DND-41 (cell line): ENCODE results near the gene ANKRD13A.

Experiments used
- ATAC-seq: fragments of 200-7000 bp; cut with Tn5 transposase; 3 replicates; pipeline ENCODE4 v1.9.1; 2021; ENCODE audit warnings: low read depth; ENCODE audit not compliant: insufficient read depth
- DNase-seq: peaks from one replicate; pipeline ENCODE4 v3.0.0-alpha.2; 2020
- H2AFZ ChIP-seq: 2 replicates; pipeline ENCODE4 v1.6.0; 2012; ENCODE audit warnings: low read depth, low read length
- H3K27ac ChIP-seq: 2 replicates; pipeline ENCODE4 v1.5.1; 2012; ENCODE audit warnings: low read length, inconsistent platforms
- H3K27me3 ChIP-seq: fragments of 200-600 bp; sonication (generic); 2 replicates; pipeline ENCODE4 v1.6.0; 2012; ENCODE audit warnings: low read length, mild to moderate bottlenecking, inconsistent platforms; ENCODE audit not compliant: insufficient read depth, poor library complexity
- H3K36me3 ChIP-seq: 2 replicates; pipeline ENCODE4 v1.5.1; 2012; ENCODE audit warnings: low read length, inconsistent platforms; ENCODE audit not compliant: insufficient read depth
- H3K4me1 ChIP-seq: 2 replicates; pipeline ENCODE4 v1.5.1; 2012; ENCODE audit warnings: mild to moderate bottlenecking, low read length; ENCODE audit not compliant: insufficient read depth
- H3K4me2 ChIP-seq: 2 replicates; pipeline ENCODE4 v1.6.0; 2012; ENCODE audit warnings: mild to moderate bottlenecking, moderate library complexity, low read length, inconsistent platforms; ENCODE audit not compliant: insufficient read depth
- H3K4me3 ChIP-seq, 2 experiments: fragments of 200-600 bp in 1 of 2; shearing (Covaris generic) in 1 of 2; 2 replicates each; pipeline ENCODE4 v1.5.1; 2012 to 2016; ENCODE audit warnings: inconsistent platforms in 2 of 2, low read length in 2 of 2, mild to moderate bottlenecking in 2 of 2, low read depth in 1 of 2, moderate library complexity in 1 of 2
- H3K79me2 ChIP-seq: 2 replicates; pipeline ENCODE4 v1.6.0; 2012; ENCODE audit warnings: low read length, inconsistent platforms; ENCODE audit not compliant: insufficient read depth
- H3K9ac ChIP-seq: 2 replicates; pipeline ENCODE4 v1.6.0; 2012; ENCODE audit warnings: low read depth, mild to moderate bottlenecking, inconsistent platforms, low read length, moderate library complexity
- H3K9me3 ChIP-seq: 2 replicates; pipeline ENCODE4 v1.5.1; 2012; ENCODE audit warnings: low read length, moderate library complexity, mild to moderate bottlenecking, inconsistent platforms; ENCODE audit not compliant: insufficient read depth, severe bottlenecking
- H4K20me1 ChIP-seq: 2 replicates; pipeline ENCODE4 v1.6.0; 2012; ENCODE audit warnings: low read length; ENCODE audit not compliant: insufficient read depth
- CTCF ChIP-seq: IDR thresholded peaks from 2 replicates; pipeline ENCODE4 v1.5.1; 2012; ENCODE audit warnings: borderline replicate concordance, low read length, moderate library complexity, mild to moderate bottlenecking; ENCODE audit not compliant: poor library complexity, severe bottlenecking; ENCODE audit errors: extremely low read depth
- EZH2 ChIP-seq: IDR thresholded peaks from 3 replicates; pipeline ENCODE4 v1.6.1; 2012; ENCODE audit warnings: borderline replicate concordance, low read depth, mild to moderate bottlenecking, moderate library complexity, low read length, inconsistent platforms; ENCODE audit not compliant: severe bottlenecking

Gene ANKRD13A

GRCh38 chr12:110059651-110060000, 60.4 kb downstream of the ANKRD13A start:
- H3K4me3 ChIP-seq: no peak overlapping the region
- H3K27ac ChIP-seq: no peak overlapping the region
- H3K36me3 ChIP-seq: no peaks in the 10 kb centered on the region
- ATAC-seq: no peak
- DNase-seq: no peak
- no peaks in the 10 kb centered on the region for H3K79me2 ChIP-seq
- no peak for TF ChIP-seq EZH2
- TF ChIP-seq CTCF: no peak
- no peaks in the 10 kb centered on the region for H3K9me3 ChIP-seq
- H4K20me1 ChIP-seq: no peaks in the 10 kb centered on the region
- no peak overlapping the region for H3K9ac ChIP-seq
- no peak overlapping the region for H3K4me2 ChIP-seq
- no peaks in the 10 kb centered on the region for H3K4me1 ChIP-seq
- H2AFZ ChIP-seq: no peak overlapping the region
- H3K27me3 ChIP-seq: no peaks in the 10 kb centered on the region

GRCh38 chr12:110062241-110062640, 63.0 kb downstream of the ANKRD13A start:
- Histone ChIP-seq H3K79me2 (no peaks in the 10 kb centered on the region), H3K9me3 (no peaks in the 10 kb centered on the region), H3K4me3 (no peak overlapping the region), H3K4me2 (no peak overlapping the region), H3K27ac (no peak overlapping the region), H3K4me1 (no peaks in the 10 kb centered on the region), H3K36me3 (no peaks in the 10 kb centered on the region), H3K27me3 (no peaks in the 10 kb centered on the region), H4K20me1 (no peaks in the 10 kb centered on the region; the same call in 1 of the 2 replicates), H2AFZ (no peak overlapping the region), H3K9ac (no peak overlapping the region)
- DNase-seq (no peak), ATAC-seq (no peak)
- no peak for TF ChIP-seq EZH2
- TF ChIP-seq CTCF: no peak

GRCh38 chr12:110065540-110065939, 66.3 kb downstream of the ANKRD13A start:
- ATAC-seq: no peak
- no peak overlapping the region for H2AFZ ChIP-seq
- no peaks in the 10 kb centered on the region for H3K4me1 ChIP-seq

More at GRCh38 chr12:110065540-110065939, 66.3 kb downstream of the ANKRD13A start:
- no peak for DNase-seq
- no peaks in the 10 kb centered on the region; the same call in 1 of the 2 replicates for H4K20me1 ChIP-seq
- H3K36me3 ChIP-seq: no peaks in the 10 kb centered on the region
- no peak overlapping the region for H3K9ac ChIP-seq
- no peaks in the 10 kb centered on the region for H3K9me3 ChIP-seq
- no peak overlapping the region for H3K27ac ChIP-seq
- no peaks in the 10 kb centered on the region for H3K27me3 ChIP-seq
- H3K79me2 ChIP-seq: no peaks in the 10 kb centered on the region
- H3K4me2 ChIP-seq: no peak overlapping the region
- TF ChIP-seq EZH2 (no peak), CTCF (no peak)
- H3K4me3 ChIP-seq: no peak overlapping the region
